Mucosa of stomach (tissue), 1 donor: ENCODE measurements around the gene SLC39A11.

Source experiments
- H3K27me3 ChIP-seq: one replicate; pipeline ENCODE4 v1.7.0; 2013; ENCODE audit warnings: mild to moderate bottlenecking, low read length; ENCODE audit not compliant: control insufficient read depth, insufficient read depth
- H3K36me3 ChIP-seq: one replicate; pipeline ENCODE4 v1.7.0; 2013; ENCODE audit warnings: low read length; ENCODE audit not compliant: control insufficient read depth, insufficient read depth
- H3K4me1 ChIP-seq: one replicate; pipeline ENCODE4 v1.7.0; 2013; ENCODE audit warnings: mild to moderate bottlenecking, low read length; ENCODE audit not compliant: control insufficient read depth, insufficient read depth
- H3K4me3 ChIP-seq: one replicate; pipeline ENCODE4 v1.7.0; 2013; ENCODE audit warnings: low read length
- H3K9ac ChIP-seq: one replicate; pipeline ENCODE4 v1.7.0; 2013; ENCODE audit warnings: mild to moderate bottlenecking, low read length, moderate library complexity
- H3K9me3 ChIP-seq: one replicate; pipeline ENCODE4 v1.7.0; 2013; ENCODE audit warnings: mild to moderate bottlenecking, low read length, moderate library complexity; ENCODE audit not compliant: control insufficient read depth
- donor health status: Pancreatic carcinoma.

SLC39A11 gene

GRCh38 chr17:73028299-73028755 is 64.2 kb downstream of the SLC39A11 start:
- Histone ChIP-seq H3K27me3 (no peaks in the 10 kb centered on the region), H3K4me1 (peaks cover 24% of the 10 kb centered on the region), H3K36me3 (no peaks in the 10 kb centered on the region), H3K9ac (no peak overlapping the region), H3K9me3 (no peaks in the 10 kb centered on the region), H3K4me3 (no peak overlapping the region)

DNA sequence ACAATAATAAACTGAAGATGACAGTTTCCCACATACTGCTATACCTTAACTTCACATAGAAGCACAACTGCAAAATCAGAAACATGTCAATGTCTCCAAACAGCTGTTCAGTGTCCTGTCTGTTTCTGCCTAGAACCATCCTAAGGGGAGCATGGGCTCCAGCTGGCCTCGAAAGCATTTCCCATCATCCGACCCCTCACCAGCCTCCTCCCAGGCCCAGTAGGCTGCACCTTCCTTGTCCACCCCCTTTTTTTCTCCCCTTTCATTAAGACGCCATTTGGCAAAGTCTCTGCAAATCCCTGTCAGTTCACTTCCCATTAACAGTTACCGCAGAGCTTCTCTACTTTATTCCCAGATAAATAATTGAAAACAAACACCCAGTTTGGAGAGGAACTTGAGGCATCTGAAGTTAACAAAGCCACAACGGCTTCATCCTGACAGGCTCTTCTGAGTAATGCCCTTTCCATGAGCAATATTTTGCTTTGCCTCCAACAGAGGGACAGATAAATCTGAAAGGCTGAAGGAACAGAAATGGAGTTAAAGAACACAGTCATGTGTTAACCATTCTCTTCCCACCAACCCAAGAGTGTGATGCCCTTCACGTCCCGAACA is 65.3 kb downstream of the SLC39A11 start:
- no peaks in the 10 kb centered on the region for H3K36me3 ChIP-seq
- no peaks in the 10 kb centered on the region for H3K27me3 ChIP-seq
- peaks cover 24% of the 10 kb centered on the region for H3K4me1 ChIP-seq
- H3K4me3 ChIP-seq: no peak overlapping the region
- H3K9ac ChIP-seq: no peak overlapping the region
- no peaks in the 10 kb centered on the region for H3K9me3 ChIP-seq

DNA sequence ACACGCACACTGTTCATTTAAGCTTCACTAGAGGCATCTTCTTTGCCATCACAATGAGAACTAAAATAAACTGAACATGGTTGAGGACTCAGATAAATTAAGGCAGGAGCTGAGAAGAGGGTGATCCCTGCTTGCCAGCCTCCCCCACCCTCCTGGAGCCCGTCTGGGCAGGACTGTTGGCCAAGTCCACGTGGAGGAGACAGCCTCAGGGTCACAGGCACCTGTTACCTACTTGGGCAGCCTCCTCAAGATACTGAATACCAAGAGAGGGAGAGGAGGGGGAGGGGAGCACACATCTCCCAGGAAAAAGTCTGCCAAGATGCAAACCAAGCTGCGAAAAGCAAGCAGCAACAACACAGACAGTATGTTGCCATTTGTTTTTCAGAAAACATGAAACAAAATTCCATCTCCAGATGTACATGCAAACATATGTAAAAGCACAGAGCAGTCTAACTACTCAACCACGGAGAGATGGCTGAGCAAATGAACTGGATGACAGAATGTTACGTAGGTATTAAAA is 67.4 kb downstream of the SLC39A11 start:
- peaks cover 8% of the 10 kb centered on the region for H3K4me1 ChIP-seq
- no peak overlapping the region for H3K4me3 ChIP-seq
- H3K9ac ChIP-seq: no peak overlapping the region
- no peaks in the 10 kb centered on the region for H3K36me3 ChIP-seq
- H3K27me3 ChIP-seq: no peaks in the 10 kb centered on the region
- H3K9me3 ChIP-seq: no peaks in the 10 kb centered on the region

DNA sequence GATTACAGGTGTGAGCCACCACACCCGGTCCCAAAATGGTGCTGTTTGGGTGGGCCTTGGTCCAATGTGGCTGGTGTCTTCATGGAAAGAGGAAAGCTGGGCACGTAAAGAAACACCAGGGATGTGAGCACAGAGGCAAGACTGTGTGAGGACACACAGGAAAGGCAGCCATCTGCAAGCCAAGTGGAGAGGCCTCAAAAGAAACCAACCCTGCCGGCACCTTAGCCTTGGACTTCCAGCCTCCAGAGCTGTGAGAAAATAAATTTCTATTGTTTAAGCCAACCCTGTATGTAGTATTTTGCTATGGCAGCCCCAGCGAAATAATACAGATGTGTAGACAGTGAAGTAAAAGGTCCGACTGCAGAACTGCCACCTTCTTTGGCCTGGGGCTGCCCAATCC is 68.7 kb downstream of the SLC39A11 start:
- H3K27me3 ChIP-seq: no peaks in the 10 kb centered on the region
- peaks cover 4% of the 10 kb centered on the region for H3K4me1 ChIP-seq
- no peaks in the 10 kb centered on the region for H3K36me3 ChIP-seq
- no peak overlapping the region for H3K9ac ChIP-seq
- no peak overlapping the region for H3K4me3 ChIP-seq
- no peaks in the 10 kb centered on the region for H3K9me3 ChIP-seq

- Histone ChIP-seq H3K4me1 (no peaks in the 10 kb centered on the region), H3K9me3 (no peaks in the 10 kb centered on the region), H3K9ac (no peak overlapping the region), H3K4me3 (no peak overlapping the region), H3K27me3 (no peaks in the 10 kb centered on the region), H3K36me3 (no peaks in the 10 kb centered on the region)
These were observed 69.8 kb downstream of the SLC39A11 start for GRCh38 chr17:73022694-73023093.

DNA sequence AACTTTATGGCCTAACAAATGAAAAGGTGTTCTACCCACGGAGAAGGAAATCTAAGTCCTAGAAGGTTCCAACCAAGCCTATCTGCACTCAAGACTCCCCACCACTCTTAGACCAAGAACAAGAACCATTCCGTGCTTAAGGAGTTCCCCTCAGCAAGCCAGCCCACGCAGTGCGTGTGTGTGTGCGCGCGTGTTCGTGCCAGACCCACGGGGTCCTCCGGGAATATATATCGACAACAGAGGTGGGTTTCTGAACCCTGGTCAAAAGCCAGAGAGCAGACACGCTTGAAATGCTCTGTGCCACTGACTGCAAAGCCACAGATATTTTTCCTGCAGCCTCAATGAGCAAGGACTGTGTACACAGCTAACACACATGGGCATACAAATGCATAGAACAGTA is 70.7 kb downstream of the SLC39A11 start:
- H3K4me1 ChIP-seq: no peaks in the 10 kb centered on the region
- no peak overlapping the region for H3K9ac ChIP-seq
- no peak overlapping the region for H3K4me3 ChIP-seq
- H3K9me3 ChIP-seq: no peaks in the 10 kb centered on the region
- no peaks in the 10 kb centered on the region for H3K27me3 ChIP-seq
- H3K36me3 ChIP-seq: no peaks in the 10 kb centered on the region

GRCh38 chr17:73020110-73020509 is 72.4 kb downstream of the SLC39A11 start:
- Histone ChIP-seq H3K27me3 (no peaks in the 10 kb centered on the region), H3K9ac (no peak overlapping the region), H3K4me3 (no peak overlapping the region), H3K4me1 (no peaks in the 10 kb centered on the region), H3K9me3 (no peaks in the 10 kb centered on the region), H3K36me3 (no peaks in the 10 kb centered on the region)

DNA sequence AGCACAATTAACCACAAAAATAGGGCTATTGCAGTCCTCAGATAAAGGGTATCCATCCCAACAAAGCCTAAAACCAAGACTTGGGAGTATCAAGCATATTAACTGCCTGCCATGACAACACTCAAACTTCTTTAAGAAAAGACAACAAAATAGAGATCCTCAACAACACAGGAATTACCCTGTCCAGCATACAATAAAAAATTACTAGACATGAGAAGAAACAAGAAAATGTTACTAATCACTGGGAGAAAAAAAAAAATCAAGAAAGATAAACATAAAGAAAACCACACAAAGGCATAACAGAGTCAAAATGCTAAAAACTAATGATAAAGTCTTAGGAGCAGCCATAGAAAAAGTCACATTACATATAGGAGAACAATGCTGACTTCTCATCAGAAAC is 73.9 kb downstream of the SLC39A11 start:
- Histone ChIP-seq H3K9ac (no peak overlapping the region), H3K4me3 (no peak overlapping the region), H3K9me3 (no peaks in the 10 kb centered on the region), H3K36me3 (no peaks in the 10 kb centered on the region), H3K27me3 (no peaks in the 10 kb centered on the region), H3K4me1 (no peaks in the 10 kb centered on the region)

DNA sequence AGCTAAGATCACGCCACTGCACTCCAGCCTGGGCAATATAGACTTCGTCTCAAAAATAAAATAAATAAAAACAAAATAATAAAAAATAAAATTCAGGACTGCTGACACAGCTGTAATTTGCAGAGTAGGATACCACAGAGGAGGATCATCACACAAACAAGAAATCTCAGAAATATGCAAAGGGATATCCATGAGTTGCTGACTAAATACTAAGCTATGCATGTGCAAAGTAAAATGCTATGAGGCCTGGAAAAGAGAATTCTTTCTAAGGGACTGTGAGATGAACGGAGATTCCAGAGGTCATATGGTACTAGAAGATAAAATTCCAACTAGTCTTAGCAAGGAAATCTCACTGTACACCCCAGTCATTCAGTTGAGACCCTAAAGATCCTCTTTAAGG is 74.8 kb downstream of the SLC39A11 start:
- Histone ChIP-seq H3K4me3 (no peak overlapping the region), H3K36me3 (no peaks in the 10 kb centered on the region), H3K9ac (no peak overlapping the region), H3K27me3 (no peaks in the 10 kb centered on the region), H3K4me1 (no peaks in the 10 kb centered on the region), H3K9me3 (no peaks in the 10 kb centered on the region)

DNA sequence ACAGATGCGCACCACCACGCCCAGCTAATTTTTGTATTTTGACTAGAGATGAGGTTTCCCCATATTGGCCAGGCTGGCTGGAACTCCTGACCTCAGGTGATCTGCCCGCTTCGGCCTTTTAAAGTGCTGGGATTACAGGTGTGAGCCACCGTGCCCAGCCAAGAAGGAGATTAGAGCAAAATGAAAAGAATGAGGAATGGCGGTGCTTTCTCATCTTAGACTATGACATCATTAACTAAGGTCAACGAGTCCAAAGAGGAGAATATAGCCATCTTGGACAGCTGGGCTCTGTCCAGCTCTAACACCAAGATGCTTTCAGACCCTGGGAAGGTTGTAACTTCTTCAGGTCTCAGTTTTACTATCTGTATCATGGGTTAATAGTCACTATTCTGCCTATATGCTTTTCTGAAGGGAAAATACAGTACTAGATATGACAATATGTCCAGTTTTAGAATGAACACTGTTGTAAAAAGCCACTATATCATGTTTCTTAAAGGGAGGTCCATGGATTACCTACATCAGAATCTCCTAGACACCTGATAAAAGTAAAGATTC is 76.7 kb downstream of the SLC39A11 start:
- H3K4me3 ChIP-seq: no peak overlapping the region
- no peaks in the 10 kb centered on the region for H3K36me3 ChIP-seq
- H3K4me1 ChIP-seq: peaks cover 4% of the 10 kb centered on the region
- no peaks in the 10 kb centered on the region for H3K9me3 ChIP-seq
- H3K9ac ChIP-seq: no peak overlapping the region
- no peaks in the 10 kb centered on the region for H3K27me3 ChIP-seq

DNA sequence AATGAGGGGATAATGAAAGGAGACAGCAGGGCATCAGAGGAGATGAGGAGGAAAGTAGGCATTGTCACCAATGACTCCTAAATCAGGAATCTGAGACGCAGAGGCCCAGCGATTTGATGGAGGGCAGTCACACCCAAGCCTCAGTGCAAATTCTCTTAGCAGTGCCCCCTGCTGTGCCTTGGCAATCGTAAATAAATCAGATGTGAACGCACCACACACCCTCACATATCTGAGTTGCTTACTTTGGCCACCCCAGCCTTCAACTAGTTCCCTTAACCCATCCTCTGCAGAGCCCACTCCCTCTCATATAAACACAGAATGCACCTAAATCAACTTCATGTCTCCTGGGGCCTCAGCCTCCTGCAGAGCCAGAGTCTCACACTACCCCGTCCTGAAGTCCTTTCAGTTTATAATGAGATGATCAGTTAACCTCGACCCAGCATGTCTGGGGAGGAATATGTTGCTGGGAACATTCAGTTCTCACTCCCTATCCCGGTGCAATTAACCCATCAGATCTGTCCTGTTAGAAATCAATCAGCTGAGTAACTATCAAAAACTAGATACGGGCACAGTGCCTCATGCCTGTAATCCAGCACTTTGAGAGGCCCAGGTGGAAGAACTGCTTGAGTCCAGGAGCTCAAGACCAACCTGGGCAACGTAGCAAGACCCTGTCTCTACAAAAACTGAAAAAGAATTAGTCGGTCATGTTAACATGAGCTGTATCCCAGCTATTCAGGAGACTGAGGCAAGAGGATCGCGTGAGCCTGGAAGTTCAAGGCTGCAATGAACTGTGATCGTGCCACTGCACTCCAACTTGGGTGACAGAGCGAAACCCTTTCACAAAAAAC is 78.4 kb downstream of the SLC39A11 start:
- Histone ChIP-seq H3K4me3 (no peak overlapping the region), H3K4me1 (peaks cover 4% of the 10 kb centered on the region), H3K27me3 (no peaks in the 10 kb centered on the region), H3K36me3 (no peaks in the 10 kb centered on the region), H3K9ac (no peak overlapping the region), H3K9me3 (no peaks in the 10 kb centered on the region)

GRCh38 chr17:73013301-73013700 is 79.2 kb downstream of the SLC39A11 start:
- Histone ChIP-seq H3K27me3 (no peaks in the 10 kb centered on the region), H3K9ac (no peak overlapping the region), H3K36me3 (no peaks in the 10 kb centered on the region), H3K9me3 (no peaks in the 10 kb centered on the region), H3K4me3 (no peak overlapping the region), H3K4me1 (peaks cover 7% of the 10 kb centered on the region)
